GM21390 (cell line): ENCODE data around the gene RAB28.

Experiments
- ATAC-seq: cut with Tn5 transposase; IDR thresholded peaks from one replicate; pipeline ENCODE4 v1.9.1; 2021; ENCODE audit not compliant: unreplicated experiment

Gene RAB28

GRCh38 chr4:13511101-13511500, 27.0 kb upstream of the RAB28 start:
- ATAC-seq, result no peak

GRCh38 chr4:13509442-13509841, 25.3 kb upstream of the RAB28 start:
- no peak for ATAC-seq

DNA sequence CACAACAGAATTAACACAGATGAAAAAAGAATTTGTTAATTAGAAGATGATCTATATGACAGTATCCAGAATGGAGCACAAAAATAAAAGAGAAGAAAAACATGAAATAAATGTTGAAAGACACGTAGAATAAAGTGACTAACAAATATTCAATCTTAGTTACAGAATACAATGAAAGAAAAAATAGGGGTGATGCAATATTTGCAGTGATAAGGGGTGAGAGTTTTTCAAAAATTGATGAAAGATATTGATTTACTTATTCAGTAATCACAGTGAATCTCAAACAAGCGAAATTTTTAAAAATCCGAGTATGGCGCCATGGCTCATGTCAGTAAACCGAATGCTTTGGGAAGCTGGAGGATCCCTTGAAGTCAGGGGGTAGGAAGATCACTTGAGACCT, 20.2 kb upstream of the RAB28 start:
- no peak for ATAC-seq

GRCh38 chr4:13498469-13498868, 14.3 kb upstream of the RAB28 start:
- no peak for ATAC-seq

- ATAC-seq, result no peak
Measured at GRCh38 chr4:13496605-13497004, 12.5 kb upstream of the RAB28 start.

GRCh38 chr4:13495753-13496152, 11.6 kb upstream of the RAB28 start:
- no peak for ATAC-seq

- no peak for ATAC-seq
Measured at GRCh38 chr4:13493793-13494192, 9.7 kb upstream of the RAB28 start.

DNA sequence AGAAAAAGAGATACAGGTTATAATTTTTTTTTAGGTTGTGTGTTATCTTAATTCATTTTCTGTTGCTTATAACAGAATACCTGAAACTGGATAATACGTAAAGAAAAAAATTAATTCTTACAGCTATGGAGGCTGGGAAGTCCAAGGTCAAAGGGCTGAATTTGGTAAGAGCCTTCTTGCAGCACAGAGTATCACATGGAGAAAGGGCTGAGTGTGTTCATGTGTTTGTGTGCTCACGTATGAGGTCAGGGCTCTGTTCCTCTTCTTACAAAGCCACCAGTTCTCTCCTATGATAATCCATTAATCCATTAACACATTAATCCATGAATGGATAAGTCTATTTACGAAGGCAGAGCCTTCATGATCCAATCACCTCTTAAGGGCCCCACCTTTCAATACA, 8.6 kb upstream of the RAB28 start:
- no peak for ATAC-seq

DNA sequence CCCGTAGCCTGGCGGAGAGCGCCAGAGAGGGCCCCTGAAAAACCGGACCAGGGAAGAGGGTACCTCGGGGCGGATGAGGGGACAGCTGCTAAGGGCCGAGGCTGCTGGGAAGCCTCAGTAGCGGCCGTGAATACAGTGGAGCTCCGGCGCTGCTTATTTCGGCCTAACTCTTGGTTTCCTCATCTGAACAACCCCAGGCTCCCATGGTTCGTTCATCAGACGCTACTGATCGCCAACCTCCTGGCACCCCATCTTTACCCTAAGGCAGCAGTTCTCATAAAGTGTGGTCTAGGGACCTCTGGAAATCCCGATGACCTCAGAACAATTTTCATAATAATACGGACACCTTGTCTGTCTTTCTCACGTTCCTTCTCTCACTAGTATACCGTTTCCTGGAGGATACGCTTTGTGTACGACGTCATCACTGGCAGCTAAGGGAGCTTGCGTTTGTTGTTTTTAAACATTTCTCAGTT, 645 bp upstream of the RAB28 start:
- peak; percentile 42 for ATAC-seq

GRCh38 chr4:13483768-13484121, 395 bp downstream of the RAB28 start:
- ATAC-seq, result peak; percentile 24

DNA sequence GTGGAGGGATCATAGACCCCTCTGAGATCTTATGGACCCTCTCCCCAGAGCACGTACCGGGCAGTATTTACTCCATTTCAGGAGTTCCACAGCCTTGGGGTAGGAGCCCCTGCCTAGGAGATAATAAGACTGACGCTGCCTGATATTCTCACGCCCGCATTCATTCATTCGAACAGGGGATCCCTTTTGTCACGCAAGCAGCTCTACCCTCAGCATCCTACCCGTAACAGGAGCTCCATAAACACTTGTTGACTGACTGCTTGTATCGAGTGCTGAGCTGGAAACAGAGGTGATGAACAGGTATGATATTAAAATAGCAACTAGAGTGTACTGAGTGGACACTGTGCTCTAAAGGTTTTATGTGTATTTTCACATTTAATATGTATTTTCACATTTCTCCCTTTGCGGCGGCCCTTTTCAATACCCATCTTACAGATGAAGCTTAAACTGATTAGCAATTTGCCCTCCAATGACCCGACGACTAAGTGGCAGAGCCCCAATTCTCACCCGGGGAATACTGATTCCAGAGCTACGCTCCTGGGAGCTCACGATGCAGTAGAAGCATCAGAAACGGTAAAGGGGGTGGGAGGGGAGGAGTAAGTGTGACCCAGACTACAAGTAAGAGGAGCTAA, 888 bp downstream of the RAB28 start:
- peak; percentile 4 for ATAC-seq

- ATAC-seq, result no peak
Measured at GRCh38 chr4:13481569-13481968, 2.6 kb downstream of the RAB28 start.

- ATAC-seq, result no peak
Measured at GRCh38 chr4:13478707-13479106, 5.4 kb downstream of the RAB28 start.

- ATAC-seq, result no peak
Measured at GRCh38 chr4:13478131-13478530, 6.0 kb downstream of the RAB28 start.

- peak; percentile 83 for ATAC-seq
Measured at GRCh38 chr4:13476915-13477314, 7.2 kb downstream of the RAB28 start.

- ATAC-seq, result no peak
Measured at GRCh38 chr4:13476152-13476551, 8.0 kb downstream of the RAB28 start.

GRCh38 chr4:13471400-13471799, 12.7 kb downstream of the RAB28 start:
- no peak for ATAC-seq

DNA sequence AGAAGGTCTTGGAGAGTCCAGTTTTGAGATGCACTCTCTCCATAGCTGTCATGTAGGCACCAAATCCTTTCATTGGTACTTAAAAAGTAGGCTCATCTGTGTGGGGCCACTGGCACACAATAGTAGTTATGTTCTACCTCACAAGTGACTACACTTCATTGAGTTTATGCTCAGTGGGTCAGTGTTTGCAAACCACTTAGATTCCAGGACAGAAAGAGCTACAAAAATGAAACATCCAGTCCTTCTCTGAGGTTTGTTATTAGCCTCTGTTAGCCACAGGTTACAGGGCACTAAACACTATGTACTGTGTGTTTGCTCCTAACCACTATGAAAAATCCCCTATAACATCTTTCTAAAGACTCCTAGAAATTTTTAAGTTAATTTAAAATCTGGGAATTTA, 13.8 kb downstream of the RAB28 start:
- ATAC-seq, result peak; percentile 61

GRCh38 chr4:13464973-13465372, 19.2 kb downstream of the RAB28 start:
- ATAC-seq, result no peak

GRCh38 chr4:13464543-13464942, 19.6 kb downstream of the RAB28 start:
- no peak for ATAC-seq

DNA sequence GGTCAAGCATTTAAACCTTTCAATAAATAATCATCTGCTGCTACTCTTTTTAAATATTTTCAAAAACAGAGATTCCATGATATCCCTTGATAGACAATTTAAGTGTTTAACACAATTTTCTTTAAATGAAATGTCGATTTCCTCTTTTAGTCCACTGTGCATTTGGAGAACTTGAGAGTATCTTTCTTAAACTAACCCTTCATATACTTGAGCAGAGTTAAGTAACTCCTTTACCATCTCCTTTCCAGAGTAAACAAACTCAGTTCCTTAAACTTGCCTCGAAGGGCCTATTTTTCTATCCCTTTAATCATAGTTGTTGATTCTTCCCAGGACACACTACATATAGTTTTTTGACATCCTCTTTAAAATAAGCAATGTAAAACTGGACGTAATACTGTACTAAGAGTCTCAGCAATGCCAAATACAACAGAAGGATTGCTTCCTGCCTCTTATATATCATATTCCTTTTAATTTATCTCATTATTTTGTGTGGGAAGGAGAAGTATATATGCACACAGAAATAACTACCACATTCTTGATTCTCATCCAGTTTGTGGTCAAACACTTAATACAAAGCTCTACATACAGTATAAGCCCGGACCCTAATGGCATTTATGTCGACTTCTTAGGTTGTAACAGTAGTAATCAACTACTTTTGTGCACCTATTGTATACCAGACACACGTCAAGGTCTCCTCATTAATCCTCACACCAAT, 22.8 kb downstream of the RAB28 start:
- ATAC-seq, result no peak

DNA sequence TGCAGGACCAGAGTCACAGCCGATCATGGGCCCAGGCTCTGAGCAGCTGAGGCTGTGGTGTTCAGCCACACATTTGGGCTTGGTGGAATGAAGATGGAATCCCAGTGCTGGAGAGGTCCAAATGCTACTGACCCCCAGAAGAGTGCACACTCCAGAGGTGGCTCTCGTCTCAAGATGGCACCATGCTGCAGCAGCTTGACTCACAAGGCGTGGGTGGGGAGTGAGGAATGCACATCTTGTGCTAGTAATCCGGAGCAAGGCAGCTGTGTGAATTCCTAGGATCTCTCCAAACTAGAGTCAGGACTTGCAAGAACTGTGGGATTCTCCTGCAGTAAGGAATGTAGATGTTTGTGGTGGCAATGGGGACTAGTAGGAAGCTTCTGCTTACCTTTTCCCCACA, 28.7 kb downstream of the RAB28 start:
- ATAC-seq, result no peak

GRCh38 chr4:13454786-13455185, 29.4 kb downstream of the RAB28 start:
- ATAC-seq, result no peak
